B cell (primary cell): ENCODE results near the gene NSUN7. TPM values are rescaled to one million over a fixed set of nuclear protein-coding genes. Genes with fewer than 3 reads are reported as not detected.

ENCODE experiments used
- ATAC-seq: fragments of 200-7000 bp; cut with Tn5 transposase; one replicate; pipeline ENCODE4 v1.10.0; 2021; ENCODE audit warnings: low read depth, mild to moderate bottlenecking, moderate number of reproducible peaks, moderate library complexity
- CTCF ChIA-PET: fragments of 350-600 bp; sonication (Branson Sonifier 250); formaldehyde crosslinking; loops from one replicate; lab custom pipeline; 2021; ENCODE audit warnings: antibody characterized with exemption, inconsistent platforms; lab: Charles Lee
- POLR2A ChIA-PET: fragments of 350-600 bp; sonication (Branson Sonifier 250); formaldehyde crosslinking; loops from one replicate; lab custom pipeline; 2021; ENCODE audit warnings: antibody characterized with exemption; lab: Charles Lee
- DNase-seq: peaks from one replicate; pipeline ENCODE4 v3.0.0; 2013
- H2AFZ ChIP-seq: 2 replicates; pipeline ENCODE4 v1.6.1; 2012; ENCODE audit warnings: mild to moderate bottlenecking, low read depth, low read length; ENCODE audit not compliant: insufficient read depth, poor library complexity, severe bottlenecking
- H3K27ac ChIP-seq, 2 donors: 1 replicate in 1 of 2; 2 replicates in 1 of 2; pipeline ENCODE4 v1.5.1; 2012 to 2013; ENCODE audit warnings: low read length in 2 of 2, mild to moderate bottlenecking in 2 of 2, moderate library complexity in 1 of 2
- H3K27me3 ChIP-seq, 4 experiments: fragments of 200-600 bp in 1 of 4; sonication (generic) in 1 of 4; replicated peaks in 1 of 4; 1 replicate in 2 of 4; 2 replicates in 2 of 4; pipeline versions ENCODE4 v1.6.1 to v1.7.0; 2013 to 2016; ENCODE audit warnings: low read length in 3 of 4, mild to moderate bottlenecking in 2 of 4, mixed read lengths in 1 of 4, moderate library complexity in 1 of 4; ENCODE audit not compliant: insufficient read depth in 4 of 4, control insufficient read depth in 3 of 4; ENCODE audit errors: control extremely low read depth in 1 of 4
- H3K36me3 ChIP-seq, 2 experiments: replicated peaks in 1 of 2; 1 replicate in 1 of 2; 2 replicates in 1 of 2; pipeline versions ENCODE4 v1.6.1 to v1.7.1; 2013; ENCODE audit warnings: low read length in 1 of 2; ENCODE audit not compliant: insufficient read depth in 2 of 2, control insufficient read depth in 1 of 2; ENCODE audit errors: control extremely low read depth in 1 of 2, extremely low read depth in 1 of 2
- H3K4me1 ChIP-seq, 2 donors: fragments of 200-600 bp in 1 of 2; sonication (generic) in 1 of 2; 1 replicate in 1 of 2; 2 replicates in 1 of 2; pipeline versions ENCODE4 v1.5.1 to v1.6.1; 2013 to 2017; ENCODE audit warnings: low read length in 2 of 2; ENCODE audit not compliant: control insufficient read depth in 2 of 2, insufficient read depth in 2 of 2
- H3K4me2 ChIP-seq: replicated peaks from 2 replicates; pipeline ENCODE3; 2012; ENCODE audit warnings: mild to moderate bottlenecking, low read depth, low read length; ENCODE audit not compliant: poor library complexity, severe bottlenecking
- H3K4me3 ChIP-seq, 5 experiments: fragments of 200-600 bp in 1 of 5; sonication (generic) in 1 of 5; 1 replicate in 3 of 5; 2 replicates in 2 of 5; pipeline versions ENCODE4 v1.5.1 to v1.7.0; 2011 to 2016; ENCODE audit warnings: low read length in 4 of 5, mild to moderate bottlenecking in 4 of 5, low read depth in 2 of 5, control low read depth in 1 of 5, moderate library complexity in 1 of 5; ENCODE audit not compliant: insufficient read depth in 1 of 5; ENCODE audit errors: control extremely low read depth in 1 of 5, extremely low read depth in 1 of 5
- H3K79me2 ChIP-seq: fragments of 200-600 bp; sonication (generic); one replicate; pipeline ENCODE4 v1.6.0; 2016; ENCODE audit warnings: low read length; ENCODE audit not compliant: control insufficient read depth, insufficient read depth
- H3K9ac ChIP-seq: fragments of 200-600 bp; sonication (generic); 2 replicates; pipeline ENCODE4 v1.6.1; 2017; ENCODE audit warnings: mild to moderate bottlenecking, low read length, moderate library complexity
- H3K9me3 ChIP-seq, 3 donors: one replicate each; pipeline versions ENCODE4 v1.6.1 to v1.7.1; 2013; ENCODE audit warnings: low read length in 2 of 3; ENCODE audit not compliant: control insufficient read depth in 2 of 3, insufficient read depth in 1 of 3; ENCODE audit errors: control extremely low read depth in 1 of 3
- H4K20me1 ChIP-seq: 2 replicates; pipeline ENCODE4 v1.6.0; 2012; ENCODE audit warnings: mild to moderate bottlenecking, low read length; ENCODE audit not compliant: insufficient read depth, control insufficient read depth, poor library complexity, severe bottlenecking
- H3K27ac Mint-ChIP-seq: one replicate; pipeline ENCODE4 v1.8.0; 2021; ENCODE audit warnings: mixed read lengths
- H3K27me3 Mint-ChIP-seq: one replicate; pipeline ENCODE4 v1.8.0; 2021; ENCODE audit warnings: mixed read lengths
- H3K4me1 Mint-ChIP-seq: one replicate; pipeline ENCODE4 v1.8.0; 2021; ENCODE audit warnings: mixed read lengths
- H3K4me3 Mint-ChIP-seq: one replicate; pipeline ENCODE4 v1.8.0; 2021; ENCODE audit warnings: mixed read lengths
- H3K9me3 Mint-ChIP-seq: one replicate; pipeline ENCODE4 v1.8.0; 2022; ENCODE audit warnings: mixed read lengths; ENCODE audit not compliant: insufficient read depth
- CTCF ChIP-seq: fragments of 200-600 bp; IDR thresholded peaks from one replicate; pipeline ENCODE4 v1.8.0; 2022; ENCODE audit warnings: antibody characterized with exemption, mild to moderate bottlenecking
- EZH2 ChIP-seq: IDR thresholded peaks from 2 replicates; pipeline ENCODE4 v1.6.1; 2012; ENCODE audit warnings: borderline replicate concordance, low read depth, mild to moderate bottlenecking, moderate library complexity, low read length; ENCODE audit not compliant: insufficient read depth, poor library complexity, severe bottlenecking
- WGBS: methylation state at CpG from one replicate; pipeline ENCODE4 v1.1.5; 2013; ENCODE audit warnings: missing lambda C conversion rate; ENCODE audit not compliant: insufficient coverage; 5-methylcytosine and 5-hydroxymethylcytosine counted together
- intact Hi-C: fragments of 100-400 bp; cut with micrococcal nuclease; formaldehyde crosslinking; loops from one replicate; pipeline ENCODE4 v1.10.0; 2022
- polyA plus RNA-seq: library from polyadenylated mRNA; depleted of rRNA; stranded (reverse); fragments of >200 nt; gene quantifications from 2 replicates; pipeline ENCODE4 v1.2.3, GENCODE V29; 2012
- total RNA-seq, 2 donors: library from RNA; stranded (reverse); fragments of 120-200 nt in 1 of 2; gene quantifications; 1 replicate in 1 of 2; 2 replicates in 1 of 2; pipeline versions ENCODE4 v1.2.3 to v1.2.4, GENCODE V29; 2013 to 2022

Gene NSUN7
- total and polyA plus RNA-seq, 2 donors (not counting 1 experiment from before 2014, with no cell fraction given) = 0.75 to 29.8 TPM

- Histone ChIP-seq H3K27me3 (no peaks in the 10 kb centered on the region), H3K4me2 (no peak overlapping the region), H3K9me3 (peaks cover 0 to 18% (median 0%) of the 10 kb centered on the region in 3 donors), H3K27ac (no peak overlapping the region), H2AFZ (no peak overlapping the region), H3K9ac (no peak overlapping the region), H3K4me3 (no peak overlapping the region), H4K20me1 (no peaks in the 10 kb centered on the region), H3K79me2 (no peaks in the 10 kb centered on the region), H3K36me3 (no peaks in the 10 kb centered on the region), H3K4me1 (peaks cover 12 to 19% of the 10 kb centered on the region in 2 donors)
- H3K4me3 Mint-ChIP-seq = no peak overlapping the region
- H3K9me3 Mint-ChIP-seq = no peaks in the 10 kb centered on the region
- 51% methylated on average over 3 of the region's 4 CpGs for WGBS
- ATAC-seq (no peak), DNase-seq (no peak)
- ChIA-PET CTCF (interaction anchor here (1.6 kb wide), 1 partner anchor 9 kb away, joined by 4 read pairs; no protein-coding TSS in a partner anchor), POLR2A (no interaction called here)
- TF ChIP-seq CTCF (no peak), EZH2 (no peak)
- peaks cover 15% of the 10 kb centered on the region for H3K4me1 Mint-ChIP-seq
- intact Hi-C loops = no loop called here
- H3K27me3 Mint-ChIP-seq = peaks cover 4% of the 10 kb centered on the region
- no peak overlapping the region for H3K27ac Mint-ChIP-seq
Measured at GRCh38 chr4:40829586-40829985, 79.8 kb downstream of the NSUN7 start.

GRCh38 chr4:40831146-40831907 lies 81.6 kb downstream of the NSUN7 start:
- no peak overlapping the region for H3K4me3 Mint-ChIP-seq
- peaks cover 4% of the 10 kb centered on the region for H3K27me3 Mint-ChIP-seq
- no peaks in the 10 kb centered on the region for H3K79me2 ChIP-seq
- intact Hi-C loops = no loop called here
- no peak overlapping the region for H3K4me3 ChIP-seq
- TF ChIP-seq EZH2 (no peak), CTCF (no peak)
- peaks cover 6% of the 10 kb centered on the region for H3K4me1 Mint-ChIP-seq
- H3K4me1 ChIP-seq = peaks cover 0 to 2% of the 10 kb centered on the region in 2 donors
- H3K9me3 ChIP-seq = peaks cover 0 to 18% (median 0%) of the 10 kb centered on the region in 3 donors
- ChIA-PET CTCF (interaction anchor here (0.6 kb wide), 1 partner anchor 9 kb away, joined by 3 read pairs; no protein-coding TSS in a partner anchor), POLR2A (no interaction called here)
- H3K27me3 ChIP-seq = no peaks in the 10 kb centered on the region
- no peak overlapping the region for H3K27ac Mint-ChIP-seq
- H3K9me3 Mint-ChIP-seq = no peaks in the 10 kb centered on the region
- ATAC-seq = no peak
- DNase-seq = no peak
- no peaks in the 10 kb centered on the region for H4K20me1 ChIP-seq
- no peaks in the 10 kb centered on the region for H3K36me3 ChIP-seq
- H3K27ac ChIP-seq = no peak overlapping the region
- no peak overlapping the region for H3K4me2 ChIP-seq
- 96% methylated on average over 17 of the region's 18 CpGs for WGBS
- H2AFZ ChIP-seq = no peak overlapping the region
- no peak overlapping the region for H3K9ac ChIP-seq
